Gastroesophageal sphincter (tissue), 3 donors: Measurements from ENCODE around the gene WBP1L.

Experiments
- EP300 ChIP-seq: sonication (generic); formaldehyde crosslinking; IDR thresholded peaks from one replicate; pipeline ENCODE4 v1.6.1; 2017; ENCODE audit warnings: antibody characterized with exemption, mild to moderate bottlenecking
- POLR2A ChIP-seq, 2 donors: fragments of 450-650 bp; IDR thresholded peaks; one replicate each; pipeline ENCODE4 v1.6.1; 2017; ENCODE audit warnings: antibody characterized with exemption in 2 of 2, mild to moderate bottlenecking in 2 of 2, moderate library complexity in 1 of 2
- TF ChIP-seq, protein P1 (sequence below), 4 experiments: fragments of 200-600 bp in 2 of 4; fragments of 450-650 bp in 2 of 4; sonication (generic) in 1 of 4; IDR thresholded peaks; one replicate each; pipeline ENCODE4 v1.5.1; 2017 to 2019; ENCODE audit warnings: antibody characterized with exemption in 4 of 4, mild to moderate bottlenecking in 2 of 4, moderate library complexity in 2 of 4

DNA sequence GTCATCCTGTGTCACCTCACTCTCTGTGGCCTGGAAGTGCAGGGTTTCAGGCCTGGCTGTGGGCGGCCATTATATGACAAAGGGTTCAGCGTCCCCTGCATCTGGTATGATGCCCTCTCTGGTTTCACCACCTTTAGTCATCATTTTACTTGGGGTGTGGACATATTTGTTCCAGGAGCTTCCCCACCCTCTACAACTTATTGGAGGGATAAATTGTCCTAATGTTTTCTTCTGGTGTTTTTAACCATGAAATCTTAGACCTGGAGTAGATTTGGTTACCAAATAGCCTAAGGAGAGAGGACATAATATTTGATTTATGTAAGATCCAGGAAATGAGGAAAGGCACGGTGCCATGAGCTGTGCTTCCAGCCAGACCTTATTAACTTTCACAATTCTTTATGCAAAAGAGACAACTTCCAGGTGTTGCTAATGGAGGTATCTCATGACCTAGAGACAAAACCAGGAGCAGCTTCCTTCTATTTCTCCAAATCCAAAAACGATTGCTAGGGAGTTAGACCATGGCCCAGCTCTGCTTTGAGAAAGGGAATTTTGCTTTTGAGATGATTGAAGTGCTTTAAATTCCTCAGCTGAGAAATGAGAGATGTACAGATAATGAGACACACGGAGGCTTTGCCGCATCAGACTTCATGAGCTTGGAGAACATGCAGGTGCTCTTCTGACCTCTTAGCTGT is 20.9 kb downstream of the WBP1L start:
- no peak for TF ChIP-seq POLR2A (IDR thresholded peaks at IDR 0.05)
- TF ChIP-seq, protein P1, sequence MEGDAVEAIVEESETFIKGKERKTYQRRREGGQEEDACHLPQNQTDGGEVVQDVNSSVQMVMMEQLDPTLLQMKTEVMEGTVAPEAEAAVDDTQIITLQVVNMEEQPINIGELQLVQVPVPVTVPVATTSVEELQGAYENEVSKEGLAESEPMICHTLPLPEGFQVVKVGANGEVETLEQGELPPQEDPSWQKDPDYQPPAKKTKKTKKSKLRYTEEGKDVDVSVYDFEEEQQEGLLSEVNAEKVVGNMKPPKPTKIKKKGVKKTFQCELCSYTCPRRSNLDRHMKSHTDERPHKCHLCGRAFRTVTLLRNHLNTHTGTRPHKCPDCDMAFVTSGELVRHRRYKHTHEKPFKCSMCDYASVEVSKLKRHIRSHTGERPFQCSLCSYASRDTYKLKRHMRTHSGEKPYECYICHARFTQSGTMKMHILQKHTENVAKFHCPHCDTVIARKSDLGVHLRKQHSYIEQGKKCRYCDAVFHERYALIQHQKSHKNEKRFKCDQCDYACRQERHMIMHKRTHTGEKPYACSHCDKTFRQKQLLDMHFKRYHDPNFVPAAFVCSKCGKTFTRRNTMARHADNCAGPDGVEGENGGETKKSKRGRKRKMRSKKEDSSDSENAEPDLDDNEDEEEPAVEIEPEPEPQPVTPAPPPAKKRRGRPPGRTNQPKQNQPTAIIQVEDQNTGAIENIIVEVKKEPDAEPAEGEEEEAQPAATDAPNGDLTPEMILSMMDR (IDR thresholded peaks at IDR 0.05): no peak
- no peak for TF ChIP-seq EP300
